ENCODE results near the gene TOR1A. TPM values are rescaled to one million over a fixed set of nuclear protein-coding genes. Genes with fewer than 3 reads are reported as not detected.

The TOR1A gene
- total and polyA plus RNA-seq, 12 donors: 10.9 to 19.8 (median 13.3) TPM

- 94 to 96% methylated on average over 4 of the region's 4 CpGs for WGBS, 2 donors
- DNase-seq (no peak), ATAC-seq (no peak)
- H3K4me1 ChIP-seq: no peaks in the 10 kb centered on the region
- no peak overlapping the region for H3K27ac ChIP-seq
- TF ChIP-seq CTCF (IDR thresholded peaks at IDR 0.05): no peak
- no peak overlapping the region for H3K4me3 ChIP-seq
- H3K9me3 ChIP-seq: no peaks in the 10 kb centered on the region
- intact Hi-C loops (cut with DNase I): no loop called here
- no peaks in the 10 kb centered on the region for H3K27me3 ChIP-seq
- H3K36me3 ChIP-seq: peaks cover 3 to 96% (median 41%) of the 10 kb centered on the region in 9 donors
Measured at GRCh38 chr9:129854588-129855110, 30.7 kb upstream of the TOR1A start.

- no peaks in the 10 kb centered on the region for H3K4me1 ChIP-seq
- no peaks in the 10 kb centered on the region for H3K9me3 ChIP-seq
- H3K27me3 ChIP-seq: no peaks in the 10 kb centered on the region
- no peak overlapping the region for H3K4me3 ChIP-seq
- TF ChIP-seq CTCF (IDR thresholded peaks at IDR 0.05): no peak
- intact Hi-C loops (cut with DNase I): no loop called here
- no peak for ATAC-seq
- peaks cover 3 to 93% (median 37%) of the 10 kb centered on the region in 9 donors for H3K36me3 ChIP-seq
- no peak for DNase-seq
- H3K27ac ChIP-seq: no peak overlapping the region
- 60 to 90% methylated on average over 3 of the region's 3 CpGs for whole genome bisulfite sequencing, 2 donors
Measured at GRCh38 chr9:129853614-129854013, 29.7 kb upstream of the TOR1A start.

GRCh38 chr9:129852579-129852978 lies 28.6 kb upstream of the TOR1A start:
- Histone ChIP-seq H3K9me3 (no peaks in the 10 kb centered on the region), H3K27me3 (no peaks in the 10 kb centered on the region), H3K36me3 (peaks cover 3 to 83% (median 27%) of the 10 kb centered on the region in 9 donors), H3K4me3 (no peak overlapping the region), H3K4me1 (no peaks in the 10 kb centered on the region), H3K27ac (no peak overlapping the region)
- DNase-seq (no peak), ATAC-seq (no peak)
- intact Hi-C loops (cut with DNase I): no loop called here
- WGBS, 2 donors: 76 to 84% methylated on average over 5 of the region's 5 CpGs
- no peak for TF ChIP-seq CTCF (IDR thresholded peaks at IDR 0.05)

- no peak for TF ChIP-seq CTCF (IDR thresholded peaks at IDR 0.05)
- Histone ChIP-seq H3K9me3 (no peaks in the 10 kb centered on the region), H3K27ac (no peak overlapping the region), H3K4me1 (peaks cover 0 to 5% (median 0%) of the 10 kb centered on the region in 9 donors), H3K36me3 (peaks cover 3 to 76% (median 26%) of the 10 kb centered on the region in 9 donors), H3K27me3 (no peaks in the 10 kb centered on the region), H3K4me3 (no peak overlapping the region)
- no peak for ATAC-seq
- 76 to 80% methylated on average over 5 of the region's 5 CpGs for WGBS, 2 donors
- intact Hi-C loops (cut with DNase I): no loop called here
- DNase-seq: no peak
Measured at GRCh38 chr9:129851821-129852220, 27.9 kb upstream of the TOR1A start.

Measured in heart right ventricle (tissue), 16 donors.